Measurements from ENCODE around the gene SNAPC2.

DNA sequence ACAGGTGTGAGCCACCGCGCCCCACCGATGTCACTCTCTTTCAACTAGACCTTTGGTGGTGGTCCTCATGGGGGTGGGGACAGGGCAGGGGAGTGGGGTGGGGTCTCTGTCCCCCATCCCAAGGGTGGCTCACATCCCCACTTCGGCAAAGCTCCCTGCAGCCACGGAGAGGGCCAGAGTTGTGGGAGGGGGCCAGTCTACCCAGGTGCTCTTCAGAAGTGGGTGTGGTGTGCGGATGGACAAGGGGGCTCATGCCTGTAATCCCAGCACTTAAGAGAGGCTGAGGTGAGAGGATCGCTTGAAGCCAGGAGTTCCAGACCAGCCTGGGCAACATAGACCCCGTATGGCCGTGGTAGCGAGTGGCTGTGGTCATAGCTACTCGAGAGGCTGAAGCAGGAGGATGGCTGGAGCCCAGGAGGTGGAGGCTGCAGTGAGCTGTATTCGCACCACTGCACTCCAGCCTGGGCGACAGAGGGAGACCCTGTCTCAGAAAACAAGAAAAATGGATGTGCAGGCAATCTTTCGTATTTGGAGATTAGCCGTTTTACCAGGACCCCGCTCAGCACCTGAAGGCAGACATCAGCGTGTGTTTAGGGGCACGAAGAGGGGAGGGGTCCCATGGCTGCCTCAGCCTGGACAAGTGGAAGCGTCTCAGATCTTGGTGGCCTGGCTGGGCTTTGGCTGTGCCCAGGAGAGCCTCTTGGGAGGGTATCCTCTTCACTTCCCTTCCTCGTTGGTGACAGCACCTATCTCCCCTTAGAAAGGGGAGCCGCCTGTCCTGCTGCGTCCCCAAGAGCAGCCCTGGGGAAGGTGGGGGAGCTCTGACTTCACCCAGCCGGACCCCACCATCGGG is 4.7 kb upstream of the SNAPC2 start:
- TF ChIP-seq, protein P1, sequence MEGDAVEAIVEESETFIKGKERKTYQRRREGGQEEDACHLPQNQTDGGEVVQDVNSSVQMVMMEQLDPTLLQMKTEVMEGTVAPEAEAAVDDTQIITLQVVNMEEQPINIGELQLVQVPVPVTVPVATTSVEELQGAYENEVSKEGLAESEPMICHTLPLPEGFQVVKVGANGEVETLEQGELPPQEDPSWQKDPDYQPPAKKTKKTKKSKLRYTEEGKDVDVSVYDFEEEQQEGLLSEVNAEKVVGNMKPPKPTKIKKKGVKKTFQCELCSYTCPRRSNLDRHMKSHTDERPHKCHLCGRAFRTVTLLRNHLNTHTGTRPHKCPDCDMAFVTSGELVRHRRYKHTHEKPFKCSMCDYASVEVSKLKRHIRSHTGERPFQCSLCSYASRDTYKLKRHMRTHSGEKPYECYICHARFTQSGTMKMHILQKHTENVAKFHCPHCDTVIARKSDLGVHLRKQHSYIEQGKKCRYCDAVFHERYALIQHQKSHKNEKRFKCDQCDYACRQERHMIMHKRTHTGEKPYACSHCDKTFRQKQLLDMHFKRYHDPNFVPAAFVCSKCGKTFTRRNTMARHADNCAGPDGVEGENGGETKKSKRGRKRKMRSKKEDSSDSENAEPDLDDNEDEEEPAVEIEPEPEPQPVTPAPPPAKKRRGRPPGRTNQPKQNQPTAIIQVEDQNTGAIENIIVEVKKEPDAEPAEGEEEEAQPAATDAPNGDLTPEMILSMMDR (IDR thresholded peaks at IDR 0.05; ENCODE audit: insufficient read depth, low read length) = no peak
- TF ChIP-seq, protein P2, sequence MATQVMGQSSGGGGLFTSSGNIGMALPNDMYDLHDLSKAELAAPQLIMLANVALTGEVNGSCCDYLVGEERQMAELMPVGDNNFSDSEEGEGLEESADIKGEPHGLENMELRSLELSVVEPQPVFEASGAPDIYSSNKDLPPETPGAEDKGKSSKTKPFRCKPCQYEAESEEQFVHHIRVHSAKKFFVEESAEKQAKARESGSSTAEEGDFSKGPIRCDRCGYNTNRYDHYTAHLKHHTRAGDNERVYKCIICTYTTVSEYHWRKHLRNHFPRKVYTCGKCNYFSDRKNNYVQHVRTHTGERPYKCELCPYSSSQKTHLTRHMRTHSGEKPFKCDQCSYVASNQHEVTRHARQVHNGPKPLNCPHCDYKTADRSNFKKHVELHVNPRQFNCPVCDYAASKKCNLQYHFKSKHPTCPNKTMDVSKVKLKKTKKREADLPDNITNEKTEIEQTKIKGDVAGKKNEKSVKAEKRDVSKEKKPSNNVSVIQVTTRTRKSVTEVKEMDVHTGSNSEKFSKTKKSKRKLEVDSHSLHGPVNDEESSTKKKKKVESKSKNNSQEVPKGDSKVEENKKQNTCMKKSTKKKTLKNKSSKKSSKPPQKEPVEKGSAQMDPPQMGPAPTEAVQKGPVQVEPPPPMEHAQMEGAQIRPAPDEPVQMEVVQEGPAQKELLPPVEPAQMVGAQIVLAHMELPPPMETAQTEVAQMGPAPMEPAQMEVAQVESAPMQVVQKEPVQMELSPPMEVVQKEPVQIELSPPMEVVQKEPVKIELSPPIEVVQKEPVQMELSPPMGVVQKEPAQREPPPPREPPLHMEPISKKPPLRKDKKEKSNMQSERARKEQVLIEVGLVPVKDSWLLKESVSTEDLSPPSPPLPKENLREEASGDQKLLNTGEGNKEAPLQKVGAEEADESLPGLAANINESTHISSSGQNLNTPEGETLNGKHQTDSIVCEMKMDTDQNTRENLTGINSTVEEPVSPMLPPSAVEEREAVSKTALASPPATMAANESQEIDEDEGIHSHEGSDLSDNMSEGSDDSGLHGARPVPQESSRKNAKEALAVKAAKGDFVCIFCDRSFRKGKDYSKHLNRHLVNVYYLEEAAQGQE (IDR thresholded peaks at IDR 0.05; ENCODE audit: insufficient replicate concordance, low read depth) = no peak
- no peak for TF ChIP-seq POLR2AphosphoS5 (IDR thresholded peaks at IDR 0.05; ENCODE audit: low read depth)

Measured in HL-60 (cell line).